ENCODE measurements around the gene CACNA1I.

The CACNA1I gene

DNA sequence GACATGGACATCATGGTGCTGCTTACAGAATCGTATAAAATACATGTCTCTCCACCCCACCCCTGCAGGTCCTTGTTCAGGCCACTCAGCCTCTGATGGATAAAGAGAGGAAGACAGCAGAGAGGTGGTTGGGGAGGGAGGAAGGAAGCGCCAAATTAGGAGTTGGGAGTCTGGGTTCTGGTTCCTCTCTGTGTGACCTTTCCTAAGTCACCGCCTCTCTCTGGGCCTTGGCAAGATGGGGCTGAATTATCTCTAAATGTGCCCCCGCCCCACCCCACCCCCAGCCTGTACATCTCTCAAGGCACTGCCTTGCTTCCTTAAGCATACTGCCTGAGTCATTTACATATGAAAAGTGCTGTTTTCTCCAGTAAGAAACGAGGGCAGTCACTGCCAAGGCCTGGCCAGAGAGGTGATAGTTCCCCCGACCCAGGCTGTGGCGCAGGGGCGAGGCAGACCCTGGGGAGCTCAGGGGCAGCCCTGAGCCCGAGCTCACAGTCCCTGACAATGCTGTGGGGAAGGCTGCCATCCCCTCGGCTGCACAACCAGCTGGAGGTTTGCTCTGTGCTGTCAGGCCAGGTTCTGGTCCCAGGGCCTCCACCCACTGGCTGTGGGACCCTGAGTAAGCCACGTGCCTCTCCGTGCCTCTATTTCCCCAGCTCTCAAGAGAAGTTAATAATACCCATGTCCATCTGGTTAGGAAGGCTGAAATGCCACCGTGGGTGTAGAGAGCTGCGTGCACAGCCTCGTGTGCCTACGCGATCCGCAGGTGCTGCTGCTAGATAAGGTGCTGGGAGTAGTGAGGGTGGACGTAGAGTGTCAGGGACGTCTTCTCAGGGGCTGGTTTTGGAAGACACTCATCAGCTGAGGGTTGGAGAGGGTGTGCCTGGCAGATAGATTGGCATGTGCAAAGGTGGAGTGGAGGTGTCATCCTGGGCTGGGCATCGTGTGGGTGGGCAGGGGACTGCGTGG lies 55.3 kb downstream of the CACNA1I start:
- DNase-seq: no peak

DNA sequence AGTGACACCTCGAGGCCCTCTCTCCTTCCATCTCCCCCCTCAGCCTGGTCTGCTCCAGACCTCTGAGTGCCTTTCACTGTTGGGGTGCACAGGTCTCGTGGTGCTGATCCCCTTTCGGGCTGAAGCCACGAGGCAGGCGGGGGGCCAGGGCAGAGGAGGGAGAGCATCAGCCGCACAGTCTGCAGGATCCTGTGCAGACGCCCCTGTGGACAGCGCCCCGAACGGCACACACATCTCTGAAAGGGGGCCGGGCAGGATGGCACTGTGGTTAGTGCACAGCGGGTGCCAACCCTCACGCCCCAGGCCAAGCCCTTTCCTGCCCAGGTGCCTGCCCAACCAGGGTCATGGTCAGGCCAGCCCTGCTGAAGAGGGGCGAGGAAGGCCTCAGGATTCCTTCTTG lies 56.7 kb downstream of the CACNA1I start:
- DNase-seq: no peak

DNA sequence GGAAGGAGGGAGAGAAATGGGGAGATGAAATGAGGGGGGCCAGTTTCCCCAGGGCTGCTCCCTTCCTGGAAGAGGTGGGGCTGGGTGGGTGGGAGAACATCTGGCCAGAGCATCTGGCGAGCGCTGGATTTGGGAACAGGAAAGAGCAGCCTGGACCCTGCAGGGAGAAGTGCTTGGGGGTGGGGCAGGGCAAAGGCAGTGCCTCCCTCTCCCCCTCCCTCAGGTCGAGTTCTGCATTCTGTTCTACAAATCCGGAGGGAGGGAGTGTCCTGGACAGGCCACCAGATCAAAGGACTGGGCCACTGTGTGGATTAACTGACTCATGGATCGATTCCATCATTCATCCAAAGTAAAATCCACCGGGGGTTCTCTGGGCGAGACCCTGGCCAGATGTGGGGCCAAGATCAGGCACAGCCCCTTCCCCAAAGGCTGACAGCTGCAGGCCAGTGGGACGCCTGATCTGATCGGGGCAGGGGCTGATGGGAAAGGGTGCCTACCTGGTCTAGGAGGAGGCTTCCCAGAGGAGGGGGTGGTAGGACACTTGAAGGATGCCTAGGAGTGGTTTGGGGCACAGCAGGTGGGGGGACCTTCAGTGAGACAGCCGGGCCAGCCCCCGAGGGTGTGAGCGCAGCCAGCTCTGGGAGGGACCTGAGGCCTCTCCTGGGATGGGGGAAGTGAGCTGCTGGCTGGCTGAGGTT lies 57.5 kb downstream of the CACNA1I start:
- DNase-seq: no peak

DNA sequence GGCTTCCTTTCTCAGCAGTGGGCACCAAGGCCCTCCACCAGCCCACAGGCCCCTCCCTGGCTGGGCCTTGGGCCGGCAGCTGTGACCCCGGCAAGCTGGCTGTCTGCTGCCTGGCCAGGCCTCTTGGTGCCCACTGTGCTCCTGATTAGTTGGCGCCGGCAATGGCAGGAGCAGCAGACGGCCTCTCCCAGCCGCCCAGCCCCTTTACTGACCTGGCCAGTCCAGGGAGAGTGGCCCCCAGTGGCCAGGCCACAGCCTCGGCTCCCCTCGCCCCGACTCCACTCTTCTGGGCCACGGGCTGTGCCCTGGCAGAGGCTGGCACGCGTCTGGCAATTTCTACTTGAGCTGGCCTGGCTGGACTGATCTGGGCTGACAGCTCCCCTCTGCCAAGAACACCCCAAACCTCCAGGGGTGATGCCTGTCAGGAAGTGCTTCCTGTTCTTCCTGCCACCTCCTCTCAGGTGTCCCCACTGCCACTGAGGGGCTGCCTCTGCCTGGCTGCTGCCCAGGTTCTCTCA lies 58.1 kb downstream of the CACNA1I start:
- DNase-seq: no peak

DNA sequence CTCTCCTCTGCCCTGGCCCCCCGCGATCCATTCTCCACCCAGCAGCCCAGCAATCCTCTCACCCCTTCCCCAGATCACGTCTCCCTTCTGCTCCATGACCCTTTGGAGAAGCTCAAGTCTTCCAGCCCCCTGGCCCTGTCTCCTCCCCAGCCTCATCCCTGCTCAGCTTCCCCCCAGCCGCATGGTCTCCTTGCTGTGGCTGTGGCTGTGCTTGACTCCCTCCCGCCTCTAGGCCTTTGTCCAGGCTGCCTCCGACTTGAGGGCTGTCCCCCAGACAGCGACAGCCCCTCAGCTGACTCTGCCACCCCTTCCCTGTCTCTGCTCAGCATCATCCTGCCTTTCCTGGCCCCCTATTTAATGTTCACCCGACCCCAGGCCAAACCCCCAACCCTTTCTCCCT lies 59.3 kb downstream of the CACNA1I start:
- no peak for DNase-seq

DNA sequence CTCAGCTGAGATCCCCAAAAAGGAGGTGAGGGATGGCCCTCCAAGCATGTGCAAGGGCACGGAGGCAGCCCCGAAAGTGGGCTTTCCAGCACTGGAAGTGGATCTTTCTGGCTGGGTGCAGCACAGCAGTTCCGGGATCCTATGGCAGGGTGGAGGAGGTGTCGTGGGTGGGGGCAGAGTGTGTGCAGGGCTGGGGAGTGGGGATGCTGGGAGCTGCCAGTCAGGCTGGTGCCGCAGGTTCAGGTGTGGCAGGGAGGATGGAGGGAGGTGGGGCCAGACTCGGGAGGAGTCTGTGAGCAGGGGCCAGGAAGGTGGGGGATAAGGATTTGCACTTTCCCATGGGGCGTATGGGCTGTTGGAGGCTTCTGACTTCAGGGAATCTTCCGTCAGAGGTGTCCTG lies 60.2 kb downstream of the CACNA1I start:
- DNase-seq: no peak

DNA sequence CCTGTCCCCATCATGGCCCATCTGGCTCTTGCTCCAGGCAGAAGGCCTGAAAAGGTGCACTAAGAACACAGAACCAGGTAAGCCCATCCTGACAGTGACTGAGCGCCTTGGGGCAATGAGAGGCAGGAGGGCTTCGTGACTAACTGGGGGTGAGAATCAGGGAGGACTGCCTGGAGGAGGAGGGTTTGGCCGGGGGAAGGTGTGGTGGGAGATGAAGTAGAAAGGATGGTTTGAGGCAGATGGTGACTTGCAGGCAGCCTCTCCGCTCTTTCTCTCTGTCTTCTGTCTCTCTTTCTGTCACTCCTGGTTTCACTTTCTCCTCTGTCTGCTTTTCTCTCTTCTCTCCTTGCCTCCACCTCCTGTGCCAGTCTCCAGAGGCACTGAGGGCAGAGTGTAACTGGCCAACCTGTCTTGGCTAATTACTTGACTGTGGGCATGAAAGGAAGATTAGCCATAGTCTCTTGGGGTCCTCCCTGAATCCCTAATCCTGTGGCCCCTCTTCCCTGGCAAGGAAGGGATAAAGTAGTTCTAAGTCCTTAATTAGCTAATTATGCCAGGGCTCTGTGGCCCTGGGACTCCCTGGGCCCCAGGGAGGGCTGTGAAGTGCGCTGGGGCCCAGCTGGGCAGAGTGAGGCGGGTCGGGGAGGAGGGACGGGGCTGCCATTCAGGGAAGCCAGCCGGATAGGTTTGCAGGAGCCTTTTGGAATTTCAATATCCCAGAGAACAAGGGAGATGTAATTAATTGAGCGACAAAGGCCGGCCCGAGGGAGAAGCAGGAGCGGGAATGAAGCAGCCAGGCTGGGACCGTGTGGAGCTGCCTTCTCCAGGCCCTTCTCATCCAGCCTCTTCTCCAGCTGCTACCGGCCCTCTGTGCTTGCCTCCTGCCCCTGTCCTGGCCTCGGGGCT lies 61.1 kb downstream of the CACNA1I start:
- peak in 1 of 5 experiments; percentile 37 for DNase-seq

DNA sequence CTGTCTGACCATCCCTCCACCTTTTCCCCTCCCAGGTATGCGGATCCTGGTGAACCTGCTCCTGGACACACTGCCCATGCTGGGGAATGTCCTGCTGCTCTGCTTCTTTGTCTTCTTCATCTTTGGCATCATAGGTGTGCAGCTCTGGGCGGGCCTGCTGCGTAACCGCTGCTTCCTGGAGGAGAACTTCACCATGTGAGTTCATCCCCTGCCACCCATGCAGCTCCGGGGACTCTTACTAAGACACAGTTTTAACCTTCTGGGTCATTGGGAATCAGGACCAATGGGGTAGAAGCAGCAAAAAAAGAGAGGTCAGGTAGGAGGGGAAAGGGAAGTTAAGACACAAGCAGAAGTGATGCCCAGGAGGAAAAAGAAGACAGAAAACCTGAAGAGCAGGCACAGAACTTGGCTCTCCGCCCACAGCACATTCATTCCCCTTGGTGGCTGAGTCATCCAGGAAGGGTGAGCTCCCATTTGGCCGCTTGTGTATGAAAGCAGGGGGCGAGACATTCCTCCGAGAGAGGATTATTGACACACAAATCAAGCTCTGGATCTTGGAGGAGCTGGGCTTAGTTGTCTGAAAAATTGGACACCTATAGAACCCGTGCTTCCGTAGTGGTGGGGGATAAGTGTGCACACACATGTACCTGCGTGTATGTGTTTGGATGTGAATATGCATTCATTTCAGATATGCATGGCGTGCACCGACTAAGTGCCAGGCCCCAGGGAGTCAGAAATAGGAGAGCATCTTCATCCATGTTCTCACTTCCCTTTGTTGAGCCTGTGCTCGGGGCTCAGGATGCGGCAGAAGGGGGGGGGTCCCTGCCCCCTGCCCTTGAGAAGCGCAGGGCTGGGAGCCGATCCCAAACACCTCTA lies 64.2 kb downstream of the CACNA1I start:
- DNase-seq: no peak

DNA sequence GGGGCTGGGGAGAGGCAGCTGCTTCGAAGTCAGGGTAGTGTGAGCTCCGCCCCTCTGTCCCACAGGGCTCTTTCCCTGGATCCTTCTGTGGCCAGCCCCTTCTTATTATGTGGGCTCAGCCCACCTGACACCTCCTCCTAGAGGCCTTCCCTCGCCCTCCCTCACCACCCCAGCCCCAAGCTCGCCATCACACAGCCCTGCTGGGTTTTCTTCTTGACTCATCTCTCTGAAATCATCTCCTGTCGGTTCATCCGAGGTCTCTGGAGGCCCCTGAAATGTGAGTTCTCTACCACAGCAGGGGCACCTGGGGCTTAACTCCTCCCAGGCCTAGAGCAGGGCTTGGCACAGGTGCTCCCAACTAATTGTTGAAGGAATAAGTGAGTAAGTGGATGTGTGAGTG lies 65.2 kb downstream of the CACNA1I start:
- DNase-seq: no peak

DNA sequence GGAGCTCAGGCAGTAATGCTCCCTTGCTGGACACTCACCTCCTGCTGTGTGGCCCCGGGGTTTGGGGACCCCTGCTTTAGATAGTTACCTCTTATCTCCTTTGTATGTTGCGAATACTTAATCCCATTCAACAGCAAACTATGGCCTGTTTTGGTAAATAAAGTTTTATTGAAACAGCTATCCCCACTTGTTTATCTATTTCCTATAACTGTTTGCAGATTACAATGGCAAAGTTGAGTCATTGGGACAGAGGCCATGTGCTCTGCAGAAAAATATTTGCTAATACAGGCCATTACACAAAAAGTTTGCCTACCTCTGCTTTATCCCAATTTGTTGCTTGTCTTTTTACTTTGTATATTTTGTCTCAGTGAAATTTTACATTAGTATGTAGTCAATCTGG lies 68.4 kb downstream of the CACNA1I start:
- no peak for DNase-seq

DNA sequence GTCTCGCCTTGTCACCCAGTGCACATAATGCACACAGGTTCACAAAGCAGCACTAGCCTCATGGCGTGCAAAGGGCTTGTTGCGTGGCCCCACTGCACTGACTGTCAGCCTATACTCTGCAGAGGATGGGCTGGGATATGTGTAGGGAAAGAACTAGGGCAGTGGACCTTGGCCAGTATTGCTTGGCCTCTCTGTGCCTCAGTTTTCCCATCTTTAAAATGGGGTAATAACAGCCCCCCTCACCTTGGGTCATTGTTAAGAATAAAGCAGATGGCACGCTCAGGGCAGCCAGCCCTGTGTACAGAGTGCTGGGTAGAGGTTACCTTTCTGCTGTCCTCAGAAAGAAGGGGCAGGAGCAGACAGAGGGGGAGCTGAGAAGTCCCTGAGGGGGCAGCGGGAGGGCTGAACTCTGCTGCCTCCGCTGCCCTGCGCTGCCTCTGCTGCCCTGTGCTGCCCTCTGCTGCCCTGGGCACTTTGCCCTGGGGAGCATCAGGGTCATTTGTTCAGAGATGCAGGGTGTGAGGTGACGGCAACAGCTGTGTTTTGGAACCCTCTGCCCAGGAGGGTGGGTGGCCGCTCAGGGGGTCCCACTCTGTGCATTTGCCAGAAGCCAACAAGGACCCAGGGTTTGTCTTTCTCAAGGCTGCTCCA lies 71.2 kb downstream of the CACNA1I start:
- DNase-seq: no peak

DNA sequence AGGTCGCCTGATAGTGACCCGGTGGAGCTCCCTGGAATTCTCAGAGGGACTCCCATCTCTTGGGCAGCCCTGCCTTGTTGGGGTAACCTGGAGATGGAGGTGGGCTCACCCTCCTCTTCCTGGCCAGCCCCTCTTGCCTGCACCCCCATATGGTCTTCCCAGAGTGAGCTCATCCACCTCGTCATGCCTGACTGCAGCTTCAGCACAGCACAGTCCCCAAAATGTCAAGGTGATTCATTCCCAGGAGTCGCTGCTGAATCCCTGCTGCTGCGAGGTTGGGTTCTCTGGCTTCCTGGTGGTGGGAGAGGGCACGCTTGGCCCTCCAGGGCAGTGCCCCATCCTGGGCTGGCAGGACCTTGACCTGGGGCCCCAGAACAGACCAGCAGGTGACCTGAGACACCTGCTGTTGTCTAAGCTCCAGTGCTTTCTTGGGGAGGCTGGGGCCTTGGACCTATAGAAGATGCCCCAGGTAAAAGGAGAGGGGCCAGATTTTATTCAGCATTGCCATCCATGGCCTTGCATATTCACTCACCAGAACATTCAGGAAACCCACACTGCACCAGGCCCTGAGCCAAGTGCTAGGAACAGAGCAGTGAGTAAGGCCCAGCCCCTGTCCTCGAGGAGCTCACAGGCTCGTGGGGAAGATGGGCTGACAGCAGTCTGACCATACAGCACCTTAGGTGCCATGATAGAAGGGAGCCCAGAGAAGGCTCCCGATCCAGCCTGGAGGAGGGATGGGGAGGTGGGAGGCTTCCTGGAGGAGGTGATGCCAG lies 72.9 kb downstream of the CACNA1I start:
- no peak for DNase-seq

DNA sequence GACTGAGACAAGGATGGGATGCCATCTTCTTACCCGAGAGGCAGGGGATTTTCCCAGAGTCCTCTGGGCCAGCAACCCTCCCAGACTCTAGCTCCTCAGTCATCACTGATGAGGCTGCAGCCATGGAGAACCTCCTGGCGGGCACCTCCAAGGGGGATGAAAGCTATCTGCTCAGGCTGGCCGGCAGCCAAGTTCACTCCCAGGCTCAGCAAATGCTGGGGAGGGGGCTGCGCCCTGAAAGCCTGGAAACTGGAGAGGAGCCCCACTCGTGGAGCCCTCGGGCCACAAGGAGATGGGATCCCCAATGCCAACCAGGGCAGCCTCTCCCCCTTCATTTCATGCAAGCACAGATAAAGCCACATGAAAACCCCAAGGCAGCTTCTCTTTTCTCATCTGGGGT lies 75.0 kb downstream of the CACNA1I start:
- DNase-seq: no peak

DNA sequence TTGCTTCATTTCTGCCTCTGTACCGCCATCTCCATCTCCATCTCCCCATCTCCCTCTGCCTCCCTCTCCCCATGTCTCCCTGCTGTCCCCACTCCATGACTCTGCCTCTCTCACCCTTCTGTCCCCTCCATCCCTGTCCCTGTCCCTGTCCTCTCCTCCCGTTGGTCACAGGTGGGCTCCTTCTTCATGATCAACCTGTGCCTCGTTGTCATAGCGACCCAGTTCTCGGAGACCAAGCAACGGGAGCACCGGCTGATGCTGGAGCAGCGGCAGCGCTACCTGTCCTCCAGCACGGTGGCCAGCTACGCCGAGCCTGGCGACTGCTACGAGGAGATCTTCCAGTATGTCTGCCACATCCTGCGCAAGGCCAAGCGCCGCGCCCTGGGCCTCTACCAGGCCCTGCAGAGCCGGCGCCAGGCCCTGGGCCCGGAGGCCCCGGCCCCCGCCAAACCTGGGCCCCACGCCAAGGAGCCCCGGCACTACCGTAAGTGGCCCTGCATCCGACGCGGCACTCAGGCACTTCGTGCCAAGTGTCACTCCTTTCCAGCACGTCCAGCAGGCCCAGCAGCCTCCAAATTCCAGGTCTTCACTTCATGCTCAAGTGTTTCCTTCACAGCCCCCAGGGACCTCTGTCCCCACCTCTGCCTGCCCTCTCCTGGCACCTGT lies 76.0 kb downstream of the CACNA1I start:
- DNase-seq: no peak

DNA sequence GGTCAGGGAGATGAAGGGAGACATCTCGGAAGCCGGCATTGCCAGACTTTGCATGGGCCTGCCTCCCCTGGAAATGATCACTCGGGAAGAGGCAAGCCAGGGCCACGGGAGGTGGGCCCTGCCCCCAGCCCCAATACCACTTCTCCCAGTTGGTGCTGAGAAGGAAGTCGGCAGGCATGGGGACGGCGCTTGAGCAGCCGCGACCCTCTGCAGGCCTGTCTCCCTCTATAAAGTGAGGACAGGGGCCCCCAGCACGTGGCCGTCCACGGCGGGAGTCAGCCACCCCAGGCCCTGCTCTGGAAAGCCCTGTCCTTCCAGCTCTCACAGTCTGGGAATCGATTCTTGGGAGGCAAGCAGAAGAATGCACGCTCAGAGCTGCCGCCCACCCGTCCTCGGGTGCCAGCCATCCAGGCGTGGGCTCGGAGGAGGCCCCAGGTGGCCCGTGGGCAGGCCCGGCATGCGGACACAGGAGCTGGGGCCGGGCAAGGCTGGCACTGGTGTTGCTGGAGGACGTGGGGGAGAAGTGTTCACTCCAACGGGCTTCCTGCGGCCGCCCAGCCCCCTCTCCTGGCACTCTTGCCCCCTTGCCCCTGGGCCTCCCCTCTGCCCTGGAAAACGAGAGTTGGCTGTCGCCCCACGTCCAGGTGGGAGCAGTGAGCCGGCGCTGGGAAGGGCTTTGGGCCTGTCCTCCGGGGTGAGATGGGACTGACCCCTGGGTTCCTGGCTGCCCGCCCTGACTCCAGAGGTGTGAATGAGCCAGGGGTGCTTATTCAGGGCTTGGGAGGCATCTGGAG lies 77.5 kb downstream of the CACNA1I start:
- DNase-seq: no peak

DNA sequence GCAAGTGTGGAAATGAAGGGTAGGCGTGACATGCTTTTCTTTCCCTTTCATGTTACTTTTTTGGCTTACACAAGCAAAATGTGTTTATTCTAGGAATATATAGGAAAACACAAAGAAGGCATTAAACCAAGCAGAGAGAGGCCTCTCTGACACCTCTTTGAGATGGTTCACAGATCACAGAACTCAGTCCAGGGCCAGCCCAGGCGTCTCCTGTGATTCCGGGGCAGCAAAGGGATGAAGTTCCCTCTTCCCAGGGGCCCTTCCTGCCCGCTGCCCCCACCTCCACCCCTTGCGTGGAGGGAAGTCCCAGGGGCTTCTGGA lies 78.0 kb downstream of the CACNA1I start:
- no peak for DNase-seq

DNA sequence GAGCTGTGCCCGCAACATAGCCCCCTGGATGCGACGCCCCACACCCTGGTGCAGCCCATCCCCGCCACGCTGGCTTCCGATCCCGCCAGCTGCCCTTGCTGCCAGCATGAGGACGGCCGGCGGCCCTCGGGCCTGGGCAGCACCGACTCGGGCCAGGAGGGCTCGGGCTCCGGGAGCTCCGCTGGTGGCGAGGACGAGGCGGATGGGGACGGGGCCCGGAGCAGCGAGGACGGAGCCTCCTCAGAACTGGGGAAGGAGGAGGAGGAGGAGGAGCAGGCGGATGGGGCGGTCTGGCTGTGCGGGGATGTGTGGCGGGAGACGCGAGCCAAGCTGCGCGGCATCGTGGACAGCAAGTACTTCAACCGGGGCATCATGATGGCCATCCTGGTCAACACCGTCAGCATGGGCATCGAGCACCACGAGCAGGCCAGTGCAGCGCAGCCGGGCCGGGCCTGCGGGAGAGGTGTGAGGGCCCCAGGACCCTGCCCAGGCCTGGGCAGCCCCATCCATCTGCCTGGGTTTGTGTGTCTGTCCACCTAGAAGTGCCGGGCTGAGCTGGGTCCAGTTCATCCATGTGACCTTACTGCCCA lies 79.0 kb downstream of the CACNA1I start:
- no peak for DNase-seq

All from T-helper 2 cell (primary cell).